H9 (cell line): Measurements from ENCODE around the gene GABRB3. TPM values are rescaled to one million over a fixed set of nuclear protein-coding genes. Genes with fewer than 3 reads are reported as not detected.
A peak's percentile ranks its signal among the peaks of the same experiment; 100 is the strongest.

Source experiments
- DNase-seq: peaks from one replicate; pipeline ENCODE4 v3.0.0-alpha.2; 2017
- H2AFZ ChIP-seq: one replicate; pipeline ENCODE4 v1.6.1; 2013; ENCODE audit warnings: mild to moderate bottlenecking, low read length, control low read depth, moderate library complexity
- H2AK5ac ChIP-seq: 2 replicates; pipeline ENCODE4 v1.6.1; 2013; ENCODE audit warnings: low read length, control low read depth, mixed read lengths; ENCODE audit not compliant: insufficient read length
- H2BK120ac ChIP-seq: one replicate; pipeline ENCODE4 v1.6.1; 2013; ENCODE audit warnings: low read depth, mild to moderate bottlenecking, low read length, control low read depth, inconsistent platforms; ENCODE audit not compliant: poor library complexity, severe bottlenecking
- H2BK12ac ChIP-seq: 2 replicates; pipeline ENCODE4 v1.6.1; 2013; ENCODE audit warnings: low read length, control low read depth, mixed read lengths, low read depth; ENCODE audit not compliant: insufficient read length
- H2BK15ac ChIP-seq: 2 replicates; pipeline ENCODE4 v1.6.1; 2013; ENCODE audit warnings: low read depth, low read length, control low read depth
- H2BK20ac ChIP-seq: one replicate; pipeline ENCODE4 v1.6.1; 2013; ENCODE audit warnings: low read depth, mild to moderate bottlenecking, low read length, control low read depth, inconsistent platforms; ENCODE audit not compliant: poor library complexity, severe bottlenecking
- H2BK5ac ChIP-seq: 2 replicates; pipeline ENCODE4 v1.6.1; 2013; ENCODE audit warnings: low read length, control low read depth, mixed read lengths; ENCODE audit not compliant: insufficient read length
- H3K14ac ChIP-seq: 2 replicates; pipeline ENCODE4 v1.6.1; 2013; ENCODE audit warnings: low read length, control low read depth; ENCODE audit not compliant: insufficient read depth
- H3K18ac ChIP-seq: 2 replicates; pipeline ENCODE4 v1.6.1; 2013; ENCODE audit warnings: low read depth, mild to moderate bottlenecking, mixed read lengths, low read length, control low read depth; ENCODE audit not compliant: insufficient read length
- H3K23ac ChIP-seq: 2 replicates; pipeline ENCODE4 v1.6.1; 2013; ENCODE audit warnings: low read length, control low read depth, mixed read lengths, low read depth; ENCODE audit not compliant: insufficient read length
- H3K23me2 ChIP-seq: 2 replicates; pipeline ENCODE4 v1.6.1; 2013; ENCODE audit warnings: low read depth, mild to moderate bottlenecking, mixed read lengths, low read length, control low read depth; ENCODE audit not compliant: insufficient read length, poor library complexity, severe bottlenecking
- H3K27ac ChIP-seq: 2 replicates; pipeline ENCODE4 v1.5.1; 2013; ENCODE audit warnings: low read length, control low read depth, mixed read lengths, low read depth; ENCODE audit not compliant: insufficient read length
- H3K27me3 ChIP-seq: 2 replicates; pipeline ENCODE4 v1.6.1; 2013; ENCODE audit warnings: low read length, control low read depth, inconsistent platforms; ENCODE audit not compliant: insufficient read depth
- H3K4ac ChIP-seq: 2 replicates; pipeline ENCODE4 v1.6.1; 2013; ENCODE audit warnings: low read depth, mild to moderate bottlenecking, control low read depth, inconsistent platforms, low read length, moderate library complexity
- H3K4me1 ChIP-seq: 2 replicates; pipeline ENCODE4 v1.6.1; 2013; ENCODE audit warnings: low read length, control low read depth, inconsistent platforms; ENCODE audit not compliant: insufficient read depth
- H3K4me2 ChIP-seq: 2 replicates; pipeline ENCODE4 v1.6.1; 2013; ENCODE audit warnings: low read length, control low read depth, mixed read lengths; ENCODE audit not compliant: insufficient read length, insufficient read depth
- H3K56ac ChIP-seq: 2 replicates; pipeline ENCODE4 v1.6.1; 2013; ENCODE audit warnings: low read depth, mild to moderate bottlenecking, mixed read lengths, low read length, control low read depth; ENCODE audit not compliant: insufficient read length
- H3K79me1 ChIP-seq: 2 replicates; pipeline ENCODE4 v1.6.1; 2013; ENCODE audit warnings: low read depth, mild to moderate bottlenecking, moderate library complexity, low read length, control low read depth, inconsistent platforms; ENCODE audit not compliant: insufficient read depth, poor library complexity, severe bottlenecking
- H3K79me2 ChIP-seq: 2 replicates; pipeline ENCODE4 v1.6.1; 2013; ENCODE audit warnings: low read length, control low read depth, inconsistent platforms; ENCODE audit not compliant: insufficient read depth
- H3K9ac ChIP-seq: 2 replicates; pipeline ENCODE4 v1.6.1; 2013; ENCODE audit warnings: low read length, control low read depth, mixed read lengths; ENCODE audit not compliant: insufficient read length; ENCODE audit errors: extremely low read depth
- H3K9me3 ChIP-seq: one replicate; pipeline ENCODE4 v1.6.1; 2013; ENCODE audit warnings: low read depth, low read length, inconsistent platforms; ENCODE audit not compliant: control insufficient read depth
- H3T11ph ChIP-seq: one replicate; pipeline ENCODE4 v1.6.1; 2013; ENCODE audit warnings: mild to moderate bottlenecking, low read length, control low read depth, inconsistent platforms
- H4K20me1 ChIP-seq: one replicate; pipeline ENCODE4 v1.6.1; 2013; ENCODE audit not compliant: control insufficient read depth, insufficient read length, insufficient read depth
- H4K5ac ChIP-seq: 2 replicates; pipeline ENCODE4 v1.6.1; 2013; ENCODE audit warnings: low read depth, mild to moderate bottlenecking, mixed read lengths, low read length, control low read depth; ENCODE audit not compliant: insufficient read length
- H4K8ac ChIP-seq: replicated peaks from 2 replicates; pipeline ENCODE4 v1.6.1; 2013; ENCODE audit warnings: low read length, control low read depth, mixed read lengths, low read depth; ENCODE audit not compliant: insufficient read length
- H4K91ac ChIP-seq: 2 replicates; pipeline ENCODE4 v1.6.1; 2013; ENCODE audit warnings: low read depth, mild to moderate bottlenecking, moderate library complexity, mixed read lengths, low read length, control low read depth; ENCODE audit not compliant: insufficient read length
- H3K27ac Mint-ChIP-seq, 3 experiments: 2 replicates in 2 of 3; 3 replicates in 1 of 3; pipeline ENCODE4 v1.8.0; 2020 to 2021; ENCODE audit warnings: mixed read lengths in 3 of 3, mild to moderate bottlenecking in 1 of 3, moderate library complexity in 1 of 3
- H3K27me3 Mint-ChIP-seq: 2 replicates; pipeline ENCODE4 v1.8.0; 2021; ENCODE audit warnings: low read depth, mild to moderate bottlenecking, moderate library complexity, mixed read lengths
- H3K36me3 Mint-ChIP-seq, 3 experiments: 2 replicates in 2 of 3; 3 replicates in 1 of 3; pipeline ENCODE4 v1.8.0; 2020 to 2021; ENCODE audit warnings: low read depth in 3 of 3, mixed read lengths in 3 of 3; ENCODE audit not compliant: insufficient read depth in 1 of 3
- H3K4me1 Mint-ChIP-seq, 2 experiments: 2 replicates each; pipeline ENCODE4 v1.8.0; 2020; ENCODE audit warnings: mixed read lengths in 2 of 2
- H3K4me3 Mint-ChIP-seq, 2 experiments: 2 replicates in 1 of 2; 3 replicates in 1 of 2; pipeline ENCODE4 v1.8.0; 2020 to 2021; ENCODE audit warnings: mild to moderate bottlenecking in 2 of 2, mixed read lengths in 2 of 2, moderate library complexity in 1 of 2
- H3K9me3 Mint-ChIP-seq, 2 experiments: 2 replicates in 1 of 2; 3 replicates in 1 of 2; pipeline ENCODE4 v1.8.0; 2020; ENCODE audit warnings: mild to moderate bottlenecking in 2 of 2, mixed read lengths in 2 of 2, moderate library complexity in 1 of 2
- WGBS: extraction: QIAGEN DNeasy Blood & Tissue Kit; methylation state at CpG from one replicate; pipeline ENCODE4 v1.1.7; 2013; ENCODE audit warnings: missing lambda C conversion rate, low lambda C conversion rate, mixed read lengths; ENCODE audit not compliant: insufficient read length; ENCODE audit errors: extremely low coverage; 5-methylcytosine and 5-hydroxymethylcytosine counted together
- total RNA-seq: library from RNA; stranded (reverse); gene quantifications from 2 replicates; pipeline ENCODE4 v1.2.1, GENCODE V29; 2021
- TF ChIP-seq, protein P1 (sequence below): fragments of 200-600 bp; sonication (generic); conservative IDR thresholded peaks from 3 replicates; pipeline ENCODE4 v1.8.0; 2021; ENCODE audit warnings: antibody characterized with exemption, mild to moderate bottlenecking

Gene GABRB3
- total RNA-seq, 1 experiment from 2014 or later = 98.2 TPM

DNA sequence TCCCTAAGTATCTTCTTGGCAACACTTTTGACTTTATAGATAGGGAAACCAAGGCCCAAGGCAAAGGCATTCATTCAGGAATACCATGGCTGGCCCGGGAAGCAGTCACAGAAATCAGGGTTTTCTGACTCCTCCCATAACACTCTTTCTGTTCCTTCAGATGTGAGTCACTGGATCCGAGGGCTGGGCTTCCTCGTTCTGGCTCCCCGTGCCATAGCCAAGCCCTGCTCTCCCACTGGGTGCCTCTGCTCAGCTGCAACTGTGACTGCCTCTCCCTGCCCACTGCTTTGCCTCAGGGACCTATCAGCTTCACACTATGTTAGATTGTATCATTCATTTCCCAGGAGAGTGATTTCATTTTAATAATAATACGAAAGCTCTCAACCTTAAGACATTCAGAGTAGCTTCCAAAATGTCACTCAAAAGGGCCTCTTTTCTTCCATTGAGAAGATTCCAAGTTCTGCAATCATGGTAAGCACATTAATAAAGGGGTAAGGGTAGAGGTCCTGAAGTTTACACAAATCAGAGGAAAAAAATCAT lies 50.2 kb downstream of the GABRB3 start:
- Histone ChIP-seq H4K5ac (no peak overlapping the region), H3K79me1 (no peaks in the 10 kb centered on the region), H3T11ph (no peak overlapping the region), H3K27me3 (no peaks in the 10 kb centered on the region), H2BK15ac (no peak overlapping the region), H3K27ac (no peak overlapping the region), H3K23ac (no peak overlapping the region), H2BK5ac (no peak overlapping the region), H2BK12ac (no peak overlapping the region), H3K56ac (no peak overlapping the region), H3K23me2 (no peaks in the 10 kb centered on the region), H3K14ac (no peak overlapping the region), H3K79me2 (peaks cover 15% of the 10 kb centered on the region; the same call in 1 of the 2 replicates), H3K4ac (no peak overlapping the region), H2AK5ac (no peak overlapping the region), H2BK120ac (no peak overlapping the region), H4K91ac (no peak overlapping the region), H2BK20ac (no peak overlapping the region), H3K9ac (no peak overlapping the region), H4K8ac (no peak overlapping the region), H3K18ac (no peak overlapping the region), H2AFZ (no peak overlapping the region), H4K20me1 (no peaks in the 10 kb centered on the region), H3K9me3 (no peaks in the 10 kb centered on the region), H3K4me2 (no peak overlapping the region), H3K4me1 (peaks cover 40% of the 10 kb centered on the region; the same call in 1 of the 2 replicates)
- H3K9me3 Mint-ChIP-seq = no peaks in the 10 kb centered on the region
- WGBS = no CpG with 5 or more reads among the region's 5 CpGs
- H3K27me3 Mint-ChIP-seq = peaks cover 25% of the 10 kb centered on the region
- no peak for DNase-seq
- H3K4me1 Mint-ChIP-seq = peaks cover 59 to 63% of the 10 kb centered on the region in 2 experiments
- peak overlapping the region; percentile 13 to 60; a peak in 3 of 5 replicates for H3K4me3 Mint-ChIP-seq
- TF ChIP-seq, protein P1, sequence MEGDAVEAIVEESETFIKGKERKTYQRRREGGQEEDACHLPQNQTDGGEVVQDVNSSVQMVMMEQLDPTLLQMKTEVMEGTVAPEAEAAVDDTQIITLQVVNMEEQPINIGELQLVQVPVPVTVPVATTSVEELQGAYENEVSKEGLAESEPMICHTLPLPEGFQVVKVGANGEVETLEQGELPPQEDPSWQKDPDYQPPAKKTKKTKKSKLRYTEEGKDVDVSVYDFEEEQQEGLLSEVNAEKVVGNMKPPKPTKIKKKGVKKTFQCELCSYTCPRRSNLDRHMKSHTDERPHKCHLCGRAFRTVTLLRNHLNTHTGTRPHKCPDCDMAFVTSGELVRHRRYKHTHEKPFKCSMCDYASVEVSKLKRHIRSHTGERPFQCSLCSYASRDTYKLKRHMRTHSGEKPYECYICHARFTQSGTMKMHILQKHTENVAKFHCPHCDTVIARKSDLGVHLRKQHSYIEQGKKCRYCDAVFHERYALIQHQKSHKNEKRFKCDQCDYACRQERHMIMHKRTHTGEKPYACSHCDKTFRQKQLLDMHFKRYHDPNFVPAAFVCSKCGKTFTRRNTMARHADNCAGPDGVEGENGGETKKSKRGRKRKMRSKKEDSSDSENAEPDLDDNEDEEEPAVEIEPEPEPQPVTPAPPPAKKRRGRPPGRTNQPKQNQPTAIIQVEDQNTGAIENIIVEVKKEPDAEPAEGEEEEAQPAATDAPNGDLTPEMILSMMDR = no peak
- H3K36me3 Mint-ChIP-seq = peaks cover 0 to 8% (median 6%) of the 10 kb centered on the region in 3 experiments; a peak in 5 of 7 replicates
- no peak overlapping the region for H3K27ac Mint-ChIP-seq
